PC-9 (cell line): ENCODE data around the gene LRRC56. TPM values are rescaled to one million over a fixed set of nuclear protein-coding genes. Genes with fewer than 3 reads are reported as not detected.
A peak's percentile ranks its signal among the peaks of the same experiment; 100 is the strongest.

ENCODE experiments used
- BruUV-seq: library from RNA; stranded (reverse); fragments of 400-500 nt; replicated peaks from 2 replicates; lab custom pipeline; 2021; lab: Mats Ljungman, UMichigan
- CTCF ChIA-PET: fragments of 300-600 bp; sonication (Branson Sonifier 250); formaldehyde crosslinking; loops from one replicate; lab custom pipeline; 2022; ENCODE audit warnings: antibody characterized with exemption; lab: Charles Lee
- POLR2A ChIA-PET: fragments of 300-600 bp; sonication (Branson Sonifier 250); formaldehyde crosslinking; loops from one replicate; lab custom pipeline; 2022; ENCODE audit warnings: antibody characterized with exemption; ENCODE audit not compliant: unreplicated experiment; lab: Charles Lee
- DNase-seq, 2 experiments: peaks; one replicate each; pipeline versions ENCODE4 v3.0.0 to v3.0.0-alpha.2; 2015 to 2022; ENCODE audit warnings: mixed read lengths in 1 of 2
- H2AFZ ChIP-seq: fragments of 200-600 bp; sonication (generic); 2 replicates; pipeline ENCODE4 v1.8.1; 2017; ENCODE audit warnings: antibody characterized with exemption
- H3F3A ChIP-seq: fragments of 200-600 bp; sonication (generic); 2 replicates; pipeline ENCODE4 v1.8.1; 2017; ENCODE audit warnings: antibody characterized with exemption, mild to moderate bottlenecking, low read depth; ENCODE audit not compliant: insufficient read depth
- H3K27ac ChIP-seq: fragments of 200-600 bp; sonication (generic); 2 replicates; pipeline ENCODE4 v1.6.1; 2016; ENCODE audit warnings: mixed run types
- H3K27me3 ChIP-seq: fragments of 200-600 bp; sonication (generic); 2 replicates; pipeline ENCODE4 v1.6.1; 2016; ENCODE audit warnings: low read depth, mixed run types; ENCODE audit not compliant: insufficient read depth
- H3K36me3 ChIP-seq: fragments of 200-600 bp; sonication (generic); 2 replicates; pipeline ENCODE4 v1.6.1; 2016; ENCODE audit warnings: low read depth, mixed run types
- H3K4me1 ChIP-seq: fragments of 200-600 bp; sonication (generic); replicated peaks from 2 replicates; pipeline ENCODE4 v1.6.1; 2016; ENCODE audit warnings: mixed run types; ENCODE audit not compliant: insufficient read depth
- H3K4me2 ChIP-seq: fragments of 200-600 bp; sonication (generic); 2 replicates; pipeline ENCODE4 v1.6.1; 2017; ENCODE audit warnings: mixed run types
- H3K4me3 ChIP-seq: fragments of 200-600 bp; sonication (generic); 2 replicates; pipeline ENCODE4 v1.6.1; 2016; ENCODE audit warnings: mixed run types
- H3K79me2 ChIP-seq: fragments of 200-600 bp; sonication (generic); 2 replicates; pipeline ENCODE4 v1.6.1; 2017; ENCODE audit warnings: low read depth, mixed run types
- H3K9me2 ChIP-seq: fragments of 200-600 bp; sonication (generic); 2 replicates; pipeline ENCODE4 v1.8.1; 2017; ENCODE audit warnings: mild to moderate bottlenecking; ENCODE audit not compliant: insufficient read depth
- H3K9me3 ChIP-seq: fragments of 200-600 bp; sonication (generic); 2 replicates; pipeline ENCODE4 v1.8.1; 2016; ENCODE audit warnings: low read depth; ENCODE audit not compliant: insufficient read depth
- H4K20me1 ChIP-seq: fragments of 200-600 bp; sonication (generic); 2 replicates; pipeline ENCODE4 v1.8.1; 2017; ENCODE audit not compliant: insufficient read depth
- CTCF ChIP-seq: fragments of 200-600 bp; sonication (generic); conservative IDR thresholded peaks from 2 replicates; pipeline ENCODE4 v1.6.1; 2017; ENCODE audit warnings: mixed run types, antibody characterized with exemption, mild to moderate bottlenecking, moderate library complexity
- EZH2 ChIP-seq: fragments of 200-600 bp; sonication (generic); IDR thresholded peaks from 2 replicates; pipeline ENCODE4 v1.8.0; 2017; ENCODE audit warnings: antibody characterized with exemption, low read depth
- intact Hi-C: fragments of 100-400 bp; cut with micrococcal nuclease; formaldehyde crosslinking; loops from one replicate; pipeline ENCODE4 v1.10.0; 2022; ENCODE audit not compliant: unreplicated experiment
- total RNA-seq: library from RNA; stranded (reverse); gene quantifications from 2 replicates; pipeline ENCODE4 v1.2.3, GENCODE V29; 2021

Gene LRRC56
- total RNA-seq, 1 experiment from 2014 or later = 5.0 TPM

GRCh38 chr11:506995-507726, 30.2 kb upstream of the LRRC56 start, which contains the start of gene RNH1:
RNH1 (minus strand) TSS chr11:507242; CDS start chr11:502162, 5,080 bp downstream.
- Histone ChIP-seq H3K9me2 (no peaks in the 10 kb centered on the region), H3F3A (peaks cover 4% of the 10 kb centered on the region), H3K4me1 (peaks cover 5% of the 10 kb centered on the region; the same call in 1 of the 2 replicates), H3K27me3 (no peaks in the 10 kb centered on the region), H3K4me2 (peak within 1 kb of the TSS; percentile 85), H3K79me2 (peaks cover 31% of the 10 kb centered on the region), H3K4me3 (peak within 1 kb of the TSS; percentile 100), H2AFZ (peak within 1 kb of the TSS; percentile 89), H3K9me3 (no peaks in the 10 kb centered on the region), H3K27ac (peak within 1 kb of the TSS; percentile 99), H4K20me1 (no peaks in the 10 kb centered on the region; the same call in 1 of the 2 replicates), H3K36me3 (no peaks in the 10 kb centered on the region)
- intact Hi-C loops = loop anchor here (1.0 to 2.0 kb wide), 2 partner anchors 30 to 57 kb away; partner anchors contain the start of genes LRRC56 and PTDSS2
- no peak for TF ChIP-seq CTCF
- no peak for TF ChIP-seq EZH2
- BruUV-seq = no TSS peak
- peak; percentile 72 to 91 for DNase-seq
- ChIA-PET CTCF (no interaction called here), POLR2A (interaction anchor here (0.6 to 1.0 kb wide), 4 partner anchors 38 to 219 kb away, joined by 3 to 10 read pairs (median 5); no protein-coding TSS in a partner anchor)

- H3K36me3 ChIP-seq = no peaks in the 10 kb centered on the region
- no peak for TF ChIP-seq CTCF
- no peak for TF ChIP-seq EZH2
- intact Hi-C loops = loop anchor here (1.0 to 2.0 kb wide), 2 partner anchors 29 to 58 kb away; partner anchors contain the start of genes LRRC56 and PTDSS2
- H3K4me3 ChIP-seq = peak overlapping the region; percentile 57
- H3K27me3 ChIP-seq = no peaks in the 10 kb centered on the region
- no peaks in the 10 kb centered on the region; the same call in 1 of the 2 replicates for H4K20me1 ChIP-seq
- CTCF ChIA-PET = no interaction called here
- peaks cover 26% of the 10 kb centered on the region for H3K79me2 ChIP-seq
- peak overlapping the region; percentile 79 for H3K4me2 ChIP-seq
- H3F3A ChIP-seq = peaks cover 4% of the 10 kb centered on the region
- BruUV-seq = no TSS peak
- POLR2A ChIA-PET = no interaction called here
- no peak for DNase-seq
- no peak overlapping the region for H3K27ac ChIP-seq
- H2AFZ ChIP-seq = no peak overlapping the region
- no peaks in the 10 kb centered on the region for H3K9me2 ChIP-seq
- peaks cover 5% of the 10 kb centered on the region; the same call in 1 of the 2 replicates for H3K4me1 ChIP-seq
- no peaks in the 10 kb centered on the region for H3K9me3 ChIP-seq
Observed at GRCh38 chr11:507727-508515, 29.4 kb upstream of the LRRC56 start.

GRCh38 chr11:508956-509355, 28.4 kb upstream of the LRRC56 start:
- Histone ChIP-seq H3K4me1 (peaks cover 5% of the 10 kb centered on the region; the same call in 1 of the 2 replicates), H3K36me3 (no peaks in the 10 kb centered on the region), H2AFZ (no peak overlapping the region), H3K27ac (no peak overlapping the region), H4K20me1 (no peaks in the 10 kb centered on the region; the same call in 1 of the 2 replicates), H3F3A (peaks cover 4% of the 10 kb centered on the region), H3K9me2 (no peaks in the 10 kb centered on the region), H3K9me3 (no peaks in the 10 kb centered on the region), H3K4me3 (no peak overlapping the region), H3K27me3 (no peaks in the 10 kb centered on the region), H3K4me2 (no peak overlapping the region), H3K79me2 (peaks cover 22% of the 10 kb centered on the region)
- no TSS peak for BruUV-seq
- CTCF ChIA-PET = no interaction called here
- POLR2A ChIA-PET = no interaction called here
- intact Hi-C loops = no loop called here
- TF ChIP-seq CTCF (no peak), EZH2 (no peak)
- no peak for DNase-seq
